HTERT RPE-1 (cell line): Measurements from ENCODE around the gene ARHGAP28.
"Not testable (repeated sequence)": the region's sequence is repeated elsewhere in the genome, so short reads cannot be mapped to it uniquely, and the experiment has no call there.

ENCODE experiments used
- in situ Hi-C: fragments of 300-500 bp; cut with MboI; formaldehyde crosslinking; loops from 4 replicates; pipeline ENCODE4 v1.14.3; 2020; ENCODE audit warnings: low sequenced_read_pairs

ARHGAP28 gene

DNA sequence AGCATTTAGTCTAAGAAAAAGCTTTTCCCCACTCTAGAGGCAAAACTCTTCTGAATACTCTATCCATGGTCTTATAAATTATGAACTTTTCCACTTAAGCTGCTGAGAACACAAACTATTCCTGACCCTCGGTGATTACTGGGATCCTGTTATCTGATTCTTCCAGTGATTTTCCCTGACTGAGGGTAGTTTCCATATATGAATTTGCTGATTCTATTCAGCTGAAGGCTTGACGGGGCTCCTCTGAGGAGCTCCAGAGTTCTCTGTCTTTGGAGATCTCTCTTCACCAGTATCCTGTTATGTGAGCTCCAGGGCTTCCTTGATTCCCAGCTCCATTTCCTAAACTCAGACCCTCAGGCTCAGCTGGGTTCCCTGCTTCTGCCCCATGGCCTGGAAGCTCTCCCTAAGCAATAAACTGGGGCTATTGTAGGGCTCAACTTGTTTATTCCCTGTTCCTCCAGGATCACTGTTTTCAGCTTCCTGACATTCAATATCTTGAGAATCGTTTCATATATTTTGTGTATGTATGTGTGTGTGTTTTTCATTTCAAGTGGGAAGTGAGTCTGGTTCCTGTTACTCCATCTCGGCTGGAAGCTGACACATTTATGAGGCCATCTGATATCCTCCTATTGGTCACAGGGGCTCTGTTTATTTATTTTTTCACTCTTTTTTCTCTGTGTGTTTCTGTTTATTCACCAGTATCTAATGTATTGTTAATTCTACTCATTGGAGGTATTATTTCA lies 78.2 kb downstream of the ARHGAP28 start:
- in situ Hi-C loops: no loop called here

DNA sequence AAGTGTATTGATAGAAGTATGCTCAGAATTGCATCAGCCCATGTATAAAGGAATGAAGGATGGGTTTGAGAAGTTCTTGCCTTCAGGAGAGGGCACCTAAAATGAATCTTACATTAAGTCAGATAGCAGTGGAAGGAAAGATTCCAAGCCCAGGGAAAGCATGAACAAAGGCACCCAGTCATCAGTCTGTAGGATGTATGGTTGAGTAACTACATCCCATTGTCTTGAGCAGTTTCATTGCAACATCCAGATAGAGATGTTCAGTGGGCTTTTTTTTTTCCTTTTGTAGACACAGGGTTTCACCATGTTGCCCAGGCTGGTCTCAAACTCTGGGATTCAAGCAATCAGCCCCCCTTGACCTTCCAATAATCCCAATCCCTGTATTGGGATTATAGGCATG lies 80.7 kb downstream of the ARHGAP28 start:
- in situ Hi-C loops: no loop called here

DNA sequence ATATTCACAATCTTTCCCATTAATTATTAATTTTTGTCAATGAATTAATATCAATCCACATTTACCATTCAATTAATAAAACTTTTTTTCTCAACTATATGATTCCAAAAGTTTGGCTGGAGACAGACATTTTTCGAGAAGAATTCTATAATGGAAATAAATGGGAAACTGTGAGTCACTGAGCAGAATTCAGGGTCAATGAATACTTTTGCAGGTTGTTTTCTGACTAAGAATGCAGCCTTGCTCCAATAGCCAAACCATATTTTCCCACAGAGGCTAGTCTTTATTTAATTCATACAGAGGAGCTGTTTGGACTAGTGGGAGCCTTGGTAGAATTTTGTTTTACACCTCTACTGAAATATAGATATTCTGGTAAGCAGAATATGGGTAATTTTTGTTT lies 82.3 kb downstream of the ARHGAP28 start:
- in situ Hi-C loops: no loop called here

DNA sequence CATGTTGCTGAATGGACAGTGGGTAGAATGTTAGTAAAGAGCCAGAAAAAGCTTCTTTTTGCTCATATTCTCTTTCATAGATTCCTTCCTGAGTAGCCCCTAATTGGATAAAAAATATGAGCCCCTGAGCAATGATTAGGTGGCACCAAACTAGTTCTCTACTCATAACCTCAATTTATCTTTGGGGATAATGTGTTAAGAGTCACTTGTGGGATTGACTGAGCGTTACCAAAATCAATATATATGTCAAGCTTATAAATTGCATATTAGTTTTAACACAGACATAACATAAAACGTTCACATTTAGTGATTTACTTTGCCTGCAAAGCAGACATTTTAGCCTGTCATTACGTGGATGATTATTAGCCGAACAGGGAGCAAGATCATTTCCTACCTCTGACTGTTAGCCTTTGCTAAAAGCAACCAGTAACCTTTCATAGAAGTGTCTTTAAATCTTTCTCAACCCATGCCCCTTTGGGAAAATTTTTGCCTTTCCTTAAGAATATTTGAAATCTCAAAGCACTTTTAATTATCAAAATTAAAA lies 85.4 kb downstream of the ARHGAP28 start:
- in situ Hi-C loops: no loop called here

DNA sequence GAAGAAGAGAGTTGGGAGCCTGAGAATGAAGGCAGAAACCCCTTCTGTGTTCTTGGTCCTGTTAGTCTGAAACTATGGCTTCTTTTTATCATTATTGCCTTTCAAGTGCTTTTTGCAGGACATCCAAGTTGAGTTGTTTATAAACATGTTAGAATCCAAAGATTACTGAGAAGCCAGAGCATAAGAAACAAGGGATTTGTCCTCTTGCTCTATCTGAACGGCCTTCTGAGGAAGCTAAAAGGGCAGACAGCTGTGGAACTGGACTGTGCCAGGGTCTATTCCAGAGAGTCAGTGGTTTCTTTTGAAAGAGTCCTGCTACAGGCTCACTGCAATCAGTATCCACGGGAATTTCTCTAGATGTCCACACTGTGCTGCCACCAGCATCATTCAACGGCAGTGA lies 86.6 kb downstream of the ARHGAP28 start:
- in situ Hi-C loops: no loop called here

DNA sequence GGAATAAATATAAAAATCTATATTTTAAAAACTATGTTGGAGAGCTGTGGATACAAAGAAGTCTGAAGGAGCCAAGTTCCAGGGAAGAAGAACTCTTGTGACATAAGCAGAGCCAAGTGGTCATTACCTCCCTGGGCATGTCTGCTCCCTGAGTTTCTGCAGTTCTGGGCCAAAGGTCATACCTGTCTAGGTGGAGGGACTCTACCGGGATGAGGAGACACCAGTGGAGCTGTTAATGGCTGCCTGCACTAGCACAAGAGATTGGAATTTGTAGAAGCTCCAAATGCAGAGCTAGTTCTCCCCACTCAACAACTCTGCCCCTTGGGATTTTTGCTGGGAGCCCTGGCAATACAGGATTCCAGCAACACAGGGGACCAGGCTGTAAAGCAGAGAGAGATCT lies 89.8 kb downstream of the ARHGAP28 start:
- in situ Hi-C loops: no loop called here

DNA sequence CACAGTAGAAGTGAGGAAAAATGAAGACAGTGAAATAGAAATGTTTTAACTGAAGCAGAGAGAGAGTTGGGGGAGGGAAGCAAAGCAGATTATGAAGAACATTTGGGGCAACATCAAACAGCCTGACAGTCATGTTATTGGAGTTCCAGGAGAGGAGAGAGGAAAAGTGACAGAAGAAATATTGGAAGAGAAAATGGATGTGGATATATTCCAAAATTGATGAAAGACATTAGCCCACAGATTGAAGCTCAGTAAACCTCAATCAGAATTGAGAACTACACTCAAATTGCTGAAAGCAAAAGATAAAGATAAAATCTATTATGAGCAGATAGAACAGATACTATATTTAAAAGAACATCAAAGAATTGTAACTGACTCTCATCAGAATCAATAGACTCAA lies 90.8 kb downstream of the ARHGAP28 start:
- in situ Hi-C loops: no loop called here

DNA sequence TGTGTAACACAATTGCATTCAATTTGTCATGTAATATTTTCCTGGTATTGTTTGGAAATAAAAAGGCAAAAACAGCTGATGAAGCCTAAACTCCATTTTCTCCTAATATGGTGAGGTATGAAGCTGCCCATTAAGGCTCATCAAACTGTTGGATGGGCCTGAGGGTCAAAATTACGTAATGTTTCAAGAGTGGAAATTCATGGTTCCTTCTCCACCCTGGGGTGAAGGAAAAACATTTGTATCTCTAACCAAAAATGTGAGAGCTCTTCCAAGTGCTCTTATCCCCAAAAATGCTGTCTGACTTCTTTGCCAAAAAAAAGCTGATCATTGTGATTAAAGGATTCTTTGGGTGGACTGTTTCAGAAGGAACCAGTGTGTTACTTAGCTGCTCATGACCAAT lies 91.8 kb downstream of the ARHGAP28 start:
- in situ Hi-C loops: no loop called here

DNA sequence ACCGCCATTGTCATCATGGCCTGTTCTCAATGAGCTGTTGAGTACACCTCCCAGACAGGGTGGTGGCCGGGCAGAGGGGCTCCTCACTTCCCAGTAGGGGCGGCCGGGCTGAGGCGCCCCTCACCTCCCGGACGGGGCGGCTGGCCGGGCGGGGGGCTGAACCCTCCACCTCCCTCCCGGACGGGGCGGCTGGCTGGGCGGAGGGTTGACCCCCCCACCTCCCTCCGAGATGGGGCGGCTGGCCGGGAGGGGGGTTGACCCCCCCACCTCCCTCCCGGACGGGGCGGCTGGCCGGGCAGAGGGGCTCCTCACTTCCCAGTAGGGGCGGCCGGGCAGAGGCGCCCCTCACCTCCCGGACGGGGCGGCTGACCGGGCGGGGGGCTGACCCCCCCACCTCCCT lies 97.6 kb downstream of the ARHGAP28 start:
- in situ Hi-C loops: not testable (repeated sequence)

DNA sequence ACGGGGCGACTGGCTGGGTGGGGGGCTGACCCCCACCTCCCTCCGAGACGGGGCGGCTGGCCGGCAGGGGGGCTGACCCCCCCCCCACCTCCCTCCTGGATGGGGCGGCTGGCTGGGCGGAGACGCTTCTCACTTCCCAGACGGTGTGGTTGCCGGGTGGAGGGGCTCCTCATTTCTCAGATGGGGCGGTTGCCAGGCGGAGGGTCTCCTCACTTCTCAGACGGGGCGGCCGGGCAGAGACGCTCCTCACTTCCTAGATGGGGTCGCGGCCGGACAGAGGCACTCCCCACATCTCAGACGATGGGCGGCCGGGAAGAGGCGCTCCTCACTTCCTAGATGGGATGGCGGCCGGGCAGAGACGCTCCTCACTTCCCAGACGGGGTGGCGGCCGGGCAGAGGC lies 98.0 kb downstream of the ARHGAP28 start:
- in situ Hi-C loops: not testable (repeated sequence)

DNA sequence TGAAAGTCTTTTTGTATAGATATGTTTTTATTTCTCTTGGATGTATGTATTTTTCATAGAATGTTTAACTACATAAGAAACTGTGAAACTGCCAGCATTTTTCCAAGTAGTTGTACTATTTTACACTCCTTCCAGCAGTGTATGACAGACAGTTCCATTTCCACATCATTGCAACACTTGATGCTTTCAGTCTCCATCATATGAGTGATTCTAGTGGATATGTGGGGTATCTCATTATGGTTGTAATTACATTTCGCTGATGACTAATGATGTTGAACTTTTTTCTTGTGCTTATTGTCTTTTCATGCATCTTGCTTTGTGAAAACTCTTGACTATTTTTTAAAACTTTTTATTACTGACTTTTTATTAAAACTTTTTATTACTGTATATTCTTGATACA lies 101.4 kb downstream of the ARHGAP28 start:
- in situ Hi-C loops: no loop called here

DNA sequence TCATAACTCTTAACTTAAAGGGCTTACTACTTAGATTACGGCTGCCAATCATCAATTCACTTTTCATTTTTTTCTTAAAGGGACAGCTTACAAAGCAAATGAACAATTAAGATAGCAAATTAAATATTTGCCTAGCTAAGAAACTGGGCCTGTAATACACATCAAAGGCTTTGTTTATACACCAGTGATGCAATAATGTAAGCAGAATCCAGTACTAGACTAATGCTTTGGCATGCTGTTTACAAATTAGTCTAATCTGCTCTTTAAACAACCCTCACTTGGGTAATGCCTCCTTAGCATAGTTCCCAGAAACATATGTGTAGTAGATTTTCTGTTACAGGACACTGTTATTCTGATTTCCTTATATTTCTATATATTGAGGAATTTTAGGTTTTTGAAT lies 105.8 kb downstream of the ARHGAP28 start:
- in situ Hi-C loops: no loop called here

DNA sequence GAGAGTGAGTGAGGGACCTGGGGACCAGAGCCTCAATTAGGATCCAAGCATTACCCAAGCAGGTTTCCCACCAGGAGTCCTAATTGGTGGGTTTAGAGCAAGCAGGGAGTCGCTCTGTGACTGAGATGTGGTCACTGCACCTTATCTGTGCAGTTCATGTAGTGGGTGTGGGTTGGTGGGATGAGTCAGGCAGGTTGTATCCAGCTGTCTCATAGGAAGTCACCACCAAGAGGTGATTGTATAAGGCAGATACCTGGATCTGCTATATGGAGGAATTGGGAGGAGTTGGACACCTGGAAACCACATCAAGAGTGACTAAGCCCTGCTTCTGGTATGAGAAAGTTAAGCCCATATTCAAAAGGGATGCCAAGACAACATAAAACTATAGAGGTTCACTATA lies 106.8 kb downstream of the ARHGAP28 start:
- in situ Hi-C loops: no loop called here

DNA sequence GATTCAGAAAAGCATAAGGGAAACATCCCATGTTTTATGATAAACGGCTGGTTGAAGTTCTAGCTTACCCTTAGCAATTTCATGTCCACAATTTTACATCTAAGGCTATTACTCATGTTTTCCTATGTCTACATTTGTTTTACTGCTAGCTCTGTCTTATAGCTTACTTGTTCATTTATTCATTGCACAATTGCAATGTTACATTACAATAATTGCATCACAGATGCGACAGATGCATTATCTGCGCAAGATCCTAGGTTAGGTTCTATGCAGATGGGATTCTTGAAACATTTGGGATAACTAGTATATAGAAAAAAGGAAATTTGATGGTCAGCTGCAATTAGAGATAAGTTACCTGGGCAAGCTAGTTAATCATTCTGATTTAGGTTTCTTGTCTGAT lies 108.4 kb downstream of the ARHGAP28 start:
- in situ Hi-C loops: no loop called here

DNA sequence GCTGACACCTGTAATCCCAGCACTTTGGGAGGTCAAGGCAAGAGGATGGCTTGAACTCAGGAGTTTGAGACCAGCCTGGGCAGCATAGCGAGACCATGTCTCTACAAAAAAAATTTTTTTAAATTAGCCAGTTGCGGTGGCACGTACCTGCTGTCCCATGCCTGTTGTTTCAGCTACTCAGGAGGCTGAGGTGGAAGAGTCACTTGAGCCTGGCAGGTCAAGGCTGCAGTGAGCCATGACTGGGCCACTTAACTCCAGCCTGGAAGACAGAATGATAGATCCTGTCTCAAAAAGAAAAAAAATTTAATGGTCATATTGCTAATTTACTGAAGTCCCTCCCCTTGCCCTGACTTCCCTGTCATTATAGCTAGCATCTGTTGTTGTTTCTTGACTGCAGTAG lies 112.6 kb downstream of the ARHGAP28 start:
- in situ Hi-C loops: no loop called here

DNA sequence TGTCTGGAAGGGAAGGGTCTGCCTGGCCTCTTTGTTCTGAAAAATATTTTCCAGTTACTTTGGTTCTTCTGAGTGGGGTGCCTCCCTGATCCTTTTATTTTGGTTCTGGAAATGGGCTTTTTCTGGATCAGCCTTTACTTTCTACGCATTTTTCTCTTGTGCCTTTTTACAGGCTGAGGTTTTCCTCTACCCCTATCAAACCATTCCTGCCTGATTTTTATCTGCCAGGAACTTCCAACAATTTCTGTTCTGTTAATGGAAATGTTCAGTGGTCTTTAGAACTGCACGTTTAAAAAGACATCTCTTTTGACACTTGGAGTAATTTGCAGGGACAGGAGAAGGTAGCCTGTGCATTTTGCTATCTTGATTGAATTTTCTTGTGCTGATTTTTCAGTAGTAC lies 113.8 kb downstream of the ARHGAP28 start:
- in situ Hi-C loops: no loop called here

DNA sequence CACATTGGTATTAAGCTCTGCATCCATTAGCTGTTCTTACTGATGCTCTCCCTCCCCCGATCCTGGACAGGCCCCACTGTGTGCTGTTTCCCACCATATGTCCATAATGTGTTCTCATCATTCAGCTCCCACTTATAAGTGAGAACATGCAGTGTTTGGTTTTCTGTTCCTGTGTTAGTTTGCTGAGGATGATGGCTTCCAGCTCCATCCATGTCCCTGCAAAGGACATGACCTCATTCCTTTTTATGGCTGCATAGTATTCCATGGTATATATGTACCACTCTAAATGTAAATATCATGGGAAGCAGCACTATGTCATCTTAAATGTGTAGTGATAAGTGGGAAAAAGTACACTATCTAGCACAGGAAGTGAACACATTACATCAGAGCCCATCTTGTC lies 116.0 kb downstream of the ARHGAP28 start:
- in situ Hi-C loops: not testable (repeated sequence)

DNA sequence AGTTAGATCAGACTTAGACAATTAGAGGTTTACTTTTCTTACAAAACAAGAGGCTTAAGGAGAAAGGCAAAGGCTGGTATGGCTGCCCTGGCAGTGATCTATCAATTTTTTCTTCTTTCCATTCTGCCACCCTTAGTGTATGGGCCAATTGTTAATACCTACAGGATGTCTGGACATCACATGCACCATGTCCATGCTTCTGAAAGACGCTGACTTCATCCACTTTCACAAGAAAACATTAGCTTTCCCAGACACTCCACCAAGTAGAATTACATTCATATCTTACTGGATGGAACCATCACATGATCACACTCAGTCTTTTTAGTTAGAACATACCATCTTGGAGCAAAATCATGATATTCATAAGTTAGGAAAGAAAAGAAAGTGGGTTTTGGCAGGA lies 120.9 kb downstream of the ARHGAP28 start:
- in situ Hi-C loops: no loop called here

DNA sequence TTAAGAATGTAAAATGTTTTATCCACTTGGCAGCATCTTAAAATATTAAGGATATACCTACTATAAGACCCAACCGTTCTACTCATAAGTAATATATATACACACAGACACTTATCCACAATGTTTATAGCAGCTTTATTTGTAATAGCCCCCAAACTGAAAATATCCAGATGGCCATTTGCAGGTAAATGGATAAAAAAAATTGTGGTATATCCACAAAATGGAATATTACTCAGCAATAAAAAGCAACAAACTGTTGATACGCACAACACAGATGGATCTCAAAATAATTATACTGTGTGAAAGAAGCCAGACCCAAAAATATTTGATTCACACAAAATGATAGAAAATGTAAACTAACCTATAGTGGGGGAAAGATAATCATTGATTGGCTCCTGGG lies 122.0 kb downstream of the ARHGAP28 start:
- in situ Hi-C loops: no loop called here

DNA sequence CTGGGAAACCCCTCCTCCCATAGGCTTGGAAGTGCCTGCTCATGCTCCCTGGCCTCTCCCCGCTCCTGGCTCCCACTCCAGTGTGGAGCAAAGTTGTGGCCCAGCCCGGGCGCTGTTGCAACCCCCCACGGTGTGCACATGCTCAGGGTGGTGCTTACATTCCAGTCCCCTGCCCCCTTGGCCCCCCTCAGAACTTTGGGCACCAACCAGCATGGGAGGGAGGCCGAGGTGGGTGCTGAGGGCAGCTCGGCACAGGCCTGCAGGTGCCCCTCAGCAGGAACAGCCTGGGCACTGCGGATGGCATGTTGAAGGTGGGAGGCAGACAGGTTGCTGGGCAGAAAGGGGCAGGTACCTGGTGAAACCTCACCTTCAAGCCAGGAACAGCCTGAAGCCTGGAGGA lies 125.3 kb downstream of the ARHGAP28 start:
- in situ Hi-C loops: no loop called here

DNA sequence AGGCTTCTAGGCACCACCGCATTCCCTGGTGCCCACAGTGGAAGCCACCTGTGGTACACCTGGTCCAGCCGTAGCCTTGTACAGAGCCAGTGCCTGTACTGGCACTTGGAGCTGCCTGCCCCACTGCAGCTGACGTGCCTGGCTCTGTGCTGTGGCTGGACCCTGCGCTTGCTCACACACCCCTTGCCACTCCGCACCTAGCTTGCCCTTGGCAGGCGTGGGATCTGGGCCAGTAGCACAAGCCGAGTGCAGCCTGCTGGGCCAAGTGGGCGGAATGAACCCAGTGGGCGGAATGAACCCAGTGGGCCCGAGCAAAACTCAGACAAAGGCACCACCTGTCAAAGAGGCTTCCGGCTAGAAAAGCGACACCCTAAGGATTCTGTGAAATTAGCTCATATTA lies 126.3 kb downstream of the ARHGAP28 start:
- in situ Hi-C loops: no loop called here

DNA sequence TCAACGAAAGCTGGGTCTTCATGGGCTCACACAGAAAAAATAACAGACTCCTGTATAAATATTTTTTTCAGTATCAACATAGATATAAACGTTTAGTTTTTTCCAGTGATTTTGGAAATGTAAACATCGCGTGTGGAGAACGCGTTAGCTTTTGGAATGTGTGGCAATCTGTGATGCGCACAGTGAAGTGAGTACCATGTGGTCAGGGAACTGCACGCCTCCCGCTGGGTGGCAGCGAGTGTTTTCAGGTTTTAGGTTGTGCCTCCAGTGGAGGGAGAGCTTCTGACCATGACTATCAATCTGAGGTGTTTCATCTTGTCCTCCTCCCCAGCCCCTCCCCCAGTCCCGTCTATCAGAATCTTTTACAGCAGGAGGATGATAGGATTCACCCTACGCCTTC lies 127.8 kb downstream of the ARHGAP28 start:
- in situ Hi-C loops: no loop called here
